ENCODE measurements around the gene GH2. TPM values are rescaled to one million over a fixed set of nuclear protein-coding genes. Genes with fewer than 3 reads are reported as not detected.

GH2 gene
- total RNA-seq, 4 donors from 2014 or later: not detected

DNA sequence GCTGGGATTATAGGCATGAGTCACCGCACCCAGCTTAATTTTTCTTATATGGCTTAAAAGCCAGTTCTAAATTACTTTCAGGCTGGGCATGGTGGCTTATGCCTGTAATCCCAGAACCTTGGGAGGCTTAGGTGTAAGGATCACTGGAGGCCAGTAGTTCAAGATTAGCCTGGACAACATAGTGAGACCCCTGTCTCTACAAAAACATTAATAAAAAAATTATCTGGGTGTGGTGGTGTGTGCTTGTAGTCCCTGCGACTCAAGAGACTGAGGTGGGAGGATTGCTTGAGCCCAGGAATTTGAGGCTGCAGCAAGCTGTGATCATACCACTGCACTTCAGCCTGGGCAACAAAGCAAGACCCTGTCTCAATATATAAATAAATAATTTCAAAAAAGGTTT lies 28.5 kb downstream of the GH2 start:
- H3K36me3 ChIP-seq: no peaks in the 10 kb centered on the region
- TF ChIP-seq POLR2A (IDR thresholded peaks at IDR 0.05) (no peak), EP300 (IDR thresholded peaks at IDR 0.05) (no peak)
- TF ChIP-seq, protein P1, sequence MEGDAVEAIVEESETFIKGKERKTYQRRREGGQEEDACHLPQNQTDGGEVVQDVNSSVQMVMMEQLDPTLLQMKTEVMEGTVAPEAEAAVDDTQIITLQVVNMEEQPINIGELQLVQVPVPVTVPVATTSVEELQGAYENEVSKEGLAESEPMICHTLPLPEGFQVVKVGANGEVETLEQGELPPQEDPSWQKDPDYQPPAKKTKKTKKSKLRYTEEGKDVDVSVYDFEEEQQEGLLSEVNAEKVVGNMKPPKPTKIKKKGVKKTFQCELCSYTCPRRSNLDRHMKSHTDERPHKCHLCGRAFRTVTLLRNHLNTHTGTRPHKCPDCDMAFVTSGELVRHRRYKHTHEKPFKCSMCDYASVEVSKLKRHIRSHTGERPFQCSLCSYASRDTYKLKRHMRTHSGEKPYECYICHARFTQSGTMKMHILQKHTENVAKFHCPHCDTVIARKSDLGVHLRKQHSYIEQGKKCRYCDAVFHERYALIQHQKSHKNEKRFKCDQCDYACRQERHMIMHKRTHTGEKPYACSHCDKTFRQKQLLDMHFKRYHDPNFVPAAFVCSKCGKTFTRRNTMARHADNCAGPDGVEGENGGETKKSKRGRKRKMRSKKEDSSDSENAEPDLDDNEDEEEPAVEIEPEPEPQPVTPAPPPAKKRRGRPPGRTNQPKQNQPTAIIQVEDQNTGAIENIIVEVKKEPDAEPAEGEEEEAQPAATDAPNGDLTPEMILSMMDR (IDR thresholded peaks at IDR 0.05): no peak
- no peak overlapping the region for H3K27ac ChIP-seq
- 95 to 96% methylated on average over 2 of the region's 2 CpGs for WGBS, 2 donors
- no peaks in the 10 kb centered on the region for H3K27me3 ChIP-seq
- H3K4me3 ChIP-seq: no peak overlapping the region
- peaks cover 0 to 7% (median 3%) of the 10 kb centered on the region in 4 donors for H3K4me1 ChIP-seq
- no peak for DNase-seq (ENCODE audit: low spot score in 2 of 2)
- H3K9me3 ChIP-seq: no peaks in the 10 kb centered on the region

DNA sequence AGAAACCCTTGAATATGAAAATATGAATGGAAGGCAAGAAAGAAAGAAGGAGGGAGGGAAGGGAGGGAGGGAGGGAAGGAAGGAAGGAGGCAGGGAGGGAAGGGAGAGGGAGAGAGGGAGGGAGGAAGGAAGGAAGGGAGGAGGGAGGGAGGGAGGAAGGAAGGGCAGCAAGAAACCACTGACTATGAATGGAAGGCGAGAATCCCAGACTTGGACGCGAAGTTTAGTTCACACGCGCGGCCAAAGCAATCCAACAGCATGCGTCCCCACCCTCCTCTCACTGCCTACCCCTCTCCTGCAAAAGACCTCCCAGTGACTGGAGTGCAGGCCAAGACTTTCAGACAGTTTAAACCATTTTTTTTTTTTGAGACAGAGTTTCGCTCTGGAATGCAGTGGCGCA lies 31.3 kb downstream of the GH2 start:
- no peaks in the 10 kb centered on the region for H3K27me3 ChIP-seq
- no peak for TF ChIP-seq EP300 (IDR thresholded peaks at IDR 0.05)
- TF ChIP-seq, protein P1 (IDR thresholded peaks at IDR 0.05): no peak
- no peak for TF ChIP-seq POLR2A (IDR thresholded peaks at IDR 0.05)
- no peaks in the 10 kb centered on the region for H3K9me3 ChIP-seq
- H3K4me1 ChIP-seq: peaks cover 0 to 7% (median 3%) of the 10 kb centered on the region in 4 donors
- no peak for DNase-seq (ENCODE audit: low spot score in 2 of 2)
- no peak overlapping the region for H3K4me3 ChIP-seq
- H3K27ac ChIP-seq: no peak overlapping the region
- no peaks in the 10 kb centered on the region for H3K36me3 ChIP-seq
- 64% methylated on average over 9 of the region's 9 CpGs for WGBS, 2 donors

DNA sequence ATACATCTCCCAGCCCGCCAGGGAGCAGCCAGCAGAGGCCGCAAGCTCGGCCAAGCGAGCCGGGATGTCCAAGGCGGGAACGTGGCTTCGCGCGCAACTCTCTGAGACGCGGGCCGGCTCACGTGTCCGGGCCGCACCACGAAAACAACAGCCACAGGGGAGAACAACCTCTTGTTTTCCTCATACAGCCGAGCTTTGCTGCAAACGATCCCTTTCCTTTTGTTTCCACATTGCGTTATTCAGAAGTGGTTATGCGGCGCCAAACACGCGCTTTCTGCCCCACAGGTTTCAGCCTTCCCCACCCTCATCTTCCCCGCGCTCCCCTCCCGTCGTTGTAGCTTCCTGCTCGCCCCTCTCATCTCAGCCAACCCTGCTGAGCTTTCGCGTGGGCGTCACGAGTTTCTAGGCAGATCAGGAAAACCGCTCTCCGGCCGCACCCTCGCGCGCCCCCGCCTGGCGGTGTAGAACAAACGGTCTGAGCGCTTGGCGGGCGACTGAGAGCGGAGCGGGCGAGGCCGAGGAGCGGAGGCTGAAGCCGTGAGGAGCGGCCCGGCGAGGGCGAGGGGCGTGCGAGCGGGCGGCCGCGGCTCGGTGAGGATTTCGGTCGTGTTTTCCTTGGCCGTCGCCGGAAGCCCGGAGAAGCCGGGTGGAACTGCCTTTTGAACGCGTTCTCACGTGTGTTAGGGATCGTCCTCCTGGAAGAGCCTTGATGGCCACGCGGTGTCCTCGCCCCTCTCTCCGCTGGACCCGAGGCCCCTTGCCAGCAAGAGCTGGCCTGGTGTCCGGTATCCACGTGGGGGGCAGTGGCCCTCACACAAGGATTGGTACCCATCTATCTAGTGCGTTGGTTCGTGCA lies 32.7 kb downstream of the GH2 start:
- Histone ChIP-seq H3K27ac (peak overlapping the region; percentile 26 to 82 (median 48)), H3K4me1 (peaks cover 0 to 11% (median 3%) of the 10 kb centered on the region in 4 donors), H3K27me3 (no peaks in the 10 kb centered on the region), H3K9me3 (no peaks in the 10 kb centered on the region), H3K36me3 (no peaks in the 10 kb centered on the region), H3K4me3 (peak overlapping the region in 3 of 4 donors; percentile 17 to 45 (median 43))
- TF ChIP-seq EP300 (IDR thresholded peaks at IDR 0.05) (peak; percentile 49 to 87), POLR2A (IDR thresholded peaks at IDR 0.05) (no peak)
- TF ChIP-seq, protein P1 (IDR thresholded peaks at IDR 0.05): peak; percentile 70 to 87 (median 77)
- peak; percentile 87 for DNase-seq (ENCODE audit: low spot score in 2 of 2)
- 17 to 18% methylated on average over 68 to 80 of the region's 82 CpGs for WGBS, 2 donors

DNA sequence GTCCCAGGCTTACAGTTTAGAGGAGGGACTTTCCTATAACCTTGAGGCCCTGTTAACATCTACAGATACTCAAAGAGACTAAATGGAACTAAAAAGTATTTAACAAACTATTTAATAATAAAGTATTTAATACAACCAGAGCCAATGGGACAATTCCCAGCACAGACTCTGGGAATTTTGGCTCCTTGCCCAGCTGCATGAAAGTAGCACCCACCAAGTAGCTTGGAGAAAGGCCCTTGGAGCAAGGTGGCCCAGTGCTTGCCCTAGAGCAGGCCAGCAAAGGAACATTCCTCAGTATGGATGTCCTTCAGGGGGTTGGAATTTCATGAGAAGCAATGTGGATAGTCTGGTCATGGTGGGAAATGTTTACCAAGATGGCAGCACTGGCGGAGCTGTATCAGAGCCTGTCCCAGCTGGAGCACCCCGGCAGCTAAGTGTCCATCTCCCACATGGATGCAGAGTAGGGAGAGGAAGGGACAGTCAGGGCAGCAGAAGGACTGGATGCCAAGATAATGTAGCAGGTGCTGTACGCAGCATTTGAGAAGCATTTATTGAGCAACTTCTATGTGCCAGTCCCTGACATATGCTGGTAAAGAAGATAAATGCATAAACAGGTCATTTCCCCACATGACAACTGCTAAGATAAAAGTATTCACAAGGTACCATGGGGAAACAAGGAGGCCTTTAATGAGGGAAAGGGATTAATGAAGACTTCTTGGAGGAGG lies 34.1 kb downstream of the GH2 start:
- Histone ChIP-seq H3K4me3 (no peak overlapping the region), H3K27ac (no peak overlapping the region), H3K27me3 (no peaks in the 10 kb centered on the region), H3K4me1 (peaks cover 0 to 19% (median 6%) of the 10 kb centered on the region in 4 donors), H3K36me3 (no peaks in the 10 kb centered on the region), H3K9me3 (no peaks in the 10 kb centered on the region)
- DNase-seq (ENCODE audit: low spot score in 2 of 2): no peak
- TF ChIP-seq, protein P1 (IDR thresholded peaks at IDR 0.05): no peak
- TF ChIP-seq EP300 (IDR thresholded peaks at IDR 0.05): no peak
- WGBS, 2 donors: 64 to 83% methylated on average over 3 of the region's 3 CpGs

DNA sequence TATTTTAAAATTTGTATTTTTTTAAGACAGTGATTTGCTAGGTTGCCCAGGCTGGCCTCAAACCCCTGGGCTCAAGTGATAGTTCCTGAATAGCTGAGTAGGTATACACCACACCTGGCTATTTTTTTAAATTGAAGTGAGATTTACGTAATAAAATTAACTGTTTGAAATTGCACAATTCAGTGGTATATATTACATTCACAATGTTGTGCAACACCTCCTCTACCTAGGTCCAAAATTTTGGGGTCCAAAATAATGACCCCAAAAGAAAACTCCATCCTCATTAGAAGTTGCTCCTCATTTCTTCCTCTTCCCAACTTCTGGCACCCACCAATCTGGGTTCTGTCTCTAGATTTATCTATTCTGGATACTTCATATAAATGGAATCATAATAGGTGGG lies 36.2 kb downstream of the GH2 start:
- Histone ChIP-seq H3K36me3 (no peaks in the 10 kb centered on the region), H3K4me3 (no peak overlapping the region), H3K27ac (no peak overlapping the region), H3K4me1 (peaks cover 0 to 30% (median 17%) of the 10 kb centered on the region in 4 donors), H3K27me3 (no peaks in the 10 kb centered on the region), H3K9me3 (no peaks in the 10 kb centered on the region)
- TF ChIP-seq EP300 (IDR thresholded peaks at IDR 0.05): no peak
- TF ChIP-seq, protein P1 (IDR thresholded peaks at IDR 0.05): no peak
- TF ChIP-seq POLR2A (IDR thresholded peaks at IDR 0.05): no peak
- 2 to 50% methylated on average over 1 of the region's 1 CpG for WGBS, 2 donors
- DNase-seq (ENCODE audit: low spot score in 2 of 2): no peak
